Fibroblast of mammary gland (primary cell): Measurements from ENCODE around the gene MAN1A2.
A peak's percentile ranks its signal among the peaks of the same experiment; 100 is the strongest.
"Not testable (repeated sequence)": the region's sequence is repeated elsewhere in the genome, so short reads cannot be mapped to it uniquely, and the experiment has no call there.

Source experiments
- DNase-seq: peaks from one replicate; pipeline ENCODE4 v3.0.0-alpha.2; 2010; ENCODE audit warnings: low read depth
- H3K4me3 ChIP-seq: 2 replicates; pipeline ENCODE4 v1.5.1; 2011; ENCODE audit warnings: low read depth, mild to moderate bottlenecking, low read length, moderate library complexity; ENCODE audit not compliant: control insufficient read depth
- CTCF ChIP-seq: conservative IDR thresholded peaks from 2 replicates; pipeline ENCODE4 v1.5.1; 2011; ENCODE audit warnings: low read depth, low read length, inconsistent platforms; ENCODE audit not compliant: control insufficient read depth, insufficient read depth

MAN1A2 gene

DNA sequence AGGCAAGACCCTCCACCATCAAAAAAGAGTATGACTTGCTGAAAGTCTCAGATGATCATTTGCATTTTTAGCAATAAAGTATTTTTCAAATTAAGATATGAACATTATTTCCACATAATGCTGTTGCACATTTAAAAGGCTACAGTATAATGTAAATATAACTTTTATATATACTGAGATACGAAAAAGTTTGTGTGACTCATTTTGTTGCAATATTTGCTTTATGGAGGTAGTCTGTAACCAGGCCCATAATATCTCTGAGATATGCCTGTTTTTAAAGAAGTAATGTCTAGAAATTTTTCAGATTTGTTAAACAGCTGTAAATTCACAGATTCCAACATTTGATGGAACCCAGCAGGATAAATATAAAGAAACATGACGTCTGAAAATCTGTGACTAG is 86.7 kb downstream of the MAN1A2 start:
- no peak for DNase-seq
- TF ChIP-seq CTCF: no peak
- H3K4me3 ChIP-seq: no peak overlapping the region

DNA sequence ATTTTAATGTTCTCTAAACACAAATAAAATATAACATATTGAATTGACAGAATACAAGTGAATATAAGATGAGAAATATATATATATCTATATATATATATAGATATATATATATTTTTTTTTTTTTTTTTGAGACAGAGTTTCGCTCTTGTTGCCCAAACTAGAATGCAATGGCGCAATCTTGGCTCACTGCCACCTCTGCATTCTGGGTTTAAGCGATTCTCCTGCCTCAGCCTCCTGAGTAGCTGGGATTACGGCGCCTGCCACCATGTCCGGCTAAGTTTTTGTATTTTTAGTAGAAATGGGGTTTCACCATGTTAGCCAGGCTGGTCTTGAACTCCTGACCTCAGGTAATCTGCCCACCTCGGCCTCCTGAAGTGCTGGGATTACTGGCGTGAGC is 91.2 kb downstream of the MAN1A2 start:
- DNase-seq, H3K4me3 ChIP-seq: not testable (repeated sequence)

GRCh38 chr1:117466761-117467160 is 99.5 kb downstream of the MAN1A2 start:
- TF ChIP-seq CTCF: no peak
- DNase-seq: peak; percentile 7

GRCh38 chr1:117467336-117467735 is 100.1 kb downstream of the MAN1A2 start:
- no peak overlapping the region for H3K4me3 ChIP-seq
- TF ChIP-seq CTCF: no peak
- no peak for DNase-seq

More at GRCh38 chr1:117466761-117467160, 99.5 kb downstream of the MAN1A2 start:
- no peak overlapping the region for H3K4me3 ChIP-seq

GRCh38 chr1:117473063-117473462 is 105.8 kb downstream of the MAN1A2 start:
- DNase-seq: no peak
- TF ChIP-seq CTCF: no peak
- no peak overlapping the region for H3K4me3 ChIP-seq

DNA sequence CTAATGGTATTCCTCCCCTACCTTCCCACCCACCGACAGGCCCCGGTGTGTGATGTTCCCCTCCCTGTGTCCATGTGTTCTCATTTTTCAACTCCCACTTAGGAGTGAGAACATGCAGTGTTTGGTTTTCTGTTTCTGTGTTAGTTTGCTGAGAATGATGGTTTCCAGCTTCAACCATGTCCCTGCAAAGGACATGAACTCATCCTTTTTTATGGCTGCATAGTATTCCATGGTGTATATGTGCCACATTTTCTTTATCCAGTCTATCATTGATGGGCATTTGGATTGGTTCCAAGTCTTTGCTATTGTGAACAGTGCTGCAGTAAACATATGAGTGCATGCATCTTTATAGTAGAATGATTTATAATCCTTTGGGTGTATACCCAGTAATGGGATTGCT is 108.2 kb downstream of the MAN1A2 start:
- not testable (repeated sequence) for H3K4me3 ChIP-seq, DNase-seq

GRCh38 chr1:117479086-117479485 is 111.8 kb downstream of the MAN1A2 start:
- DNase-seq: no peak
- no peak overlapping the region for H3K4me3 ChIP-seq
- TF ChIP-seq CTCF: no peak

DNA sequence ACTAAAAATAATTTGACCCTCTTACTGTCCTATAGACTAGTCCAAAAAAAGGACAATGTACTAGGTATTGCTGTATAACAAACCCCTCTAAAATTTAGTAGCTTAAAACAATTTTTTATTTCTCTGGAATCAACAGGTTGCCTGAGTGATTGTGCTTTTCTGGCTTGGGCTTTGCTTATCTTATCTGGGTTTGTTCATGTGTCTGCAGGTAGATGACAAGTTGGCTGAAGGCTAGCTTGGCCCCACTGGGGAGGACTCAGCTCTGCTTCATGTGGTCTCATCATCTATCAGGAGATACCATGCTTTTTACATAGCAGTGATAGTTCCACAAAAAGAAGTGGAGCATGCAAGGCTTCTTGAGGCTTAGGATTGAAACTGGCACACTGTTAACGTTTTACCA is 114.2 kb downstream of the MAN1A2 start:
- DNase-seq: no peak
- no peak overlapping the region for H3K4me3 ChIP-seq
- TF ChIP-seq CTCF: no peak
